GM19397 (cell line): ENCODE results near the gene TUBGCP5.
"Not testable (repeated sequence)": the region's sequence is repeated elsewhere in the genome, so short reads cannot be mapped to it uniquely, and the experiment has no call there.

Source experiments
- ATAC-seq: cut with Tn5 transposase; IDR thresholded peaks from one replicate; pipeline ENCODE4 v1.9.1; 2021; ENCODE audit warnings: mild to moderate bottlenecking, moderate library complexity; ENCODE audit not compliant: unreplicated experiment

Gene TUBGCP5

GRCh38 chr15:23043535-23043934, 4.2 kb upstream of the TUBGCP5 start:
- ATAC-seq: not testable (repeated sequence)

DNA sequence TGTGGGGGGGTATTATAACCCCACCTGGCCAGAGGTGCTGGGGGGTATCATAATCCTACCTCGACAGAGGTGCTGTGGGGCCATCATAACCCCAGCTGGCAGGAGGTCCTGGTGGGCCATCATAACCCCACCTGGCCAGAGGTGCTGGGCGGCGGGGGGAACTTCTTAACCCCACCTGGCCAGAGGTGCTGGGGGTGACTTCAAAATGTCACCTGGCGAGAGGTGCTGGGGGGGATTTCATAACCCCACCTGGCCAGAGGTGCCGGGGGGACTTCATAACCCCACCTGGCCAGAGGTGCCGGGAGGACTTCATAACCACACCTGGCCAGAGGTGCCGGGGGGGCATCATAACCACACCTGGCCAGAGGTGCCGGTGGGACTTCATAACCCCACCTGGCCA, 2.4 kb upstream of the TUBGCP5 start:
- not testable (repeated sequence) for ATAC-seq

- peak; percentile 27 for ATAC-seq
Measured at GRCh38 chr15:23039917-23040281, 530 bp upstream of the TUBGCP5 start.

DNA sequence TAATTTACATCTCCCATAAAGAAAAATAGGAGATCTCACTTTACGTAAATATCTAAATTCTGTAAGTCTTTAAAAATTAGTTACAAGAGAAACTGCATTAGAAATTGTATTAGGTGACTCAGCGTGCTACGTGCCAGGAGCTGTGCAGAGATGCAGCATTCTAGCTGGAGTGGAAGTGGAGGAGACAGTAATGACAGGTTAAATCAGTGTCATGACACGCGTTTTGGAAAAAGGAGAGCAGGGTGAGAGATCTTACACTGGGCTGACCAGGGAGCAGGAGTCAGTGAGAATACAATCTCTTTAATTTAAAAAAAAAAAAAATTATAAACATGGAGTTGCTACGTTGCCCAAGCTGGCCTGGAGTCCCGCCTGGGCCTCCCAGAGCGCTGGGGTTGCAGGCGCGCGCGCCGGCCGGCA, 635 bp downstream of the TUBGCP5 start:
- ATAC-seq: no peak

- ATAC-seq: no peak
Measured at GRCh38 chr15:23035964-23036566, 3.3 kb downstream of the TUBGCP5 start.

GRCh38 chr15:23033979-23034378, 5.4 kb downstream of the TUBGCP5 start:
- ATAC-seq: no peak

DNA sequence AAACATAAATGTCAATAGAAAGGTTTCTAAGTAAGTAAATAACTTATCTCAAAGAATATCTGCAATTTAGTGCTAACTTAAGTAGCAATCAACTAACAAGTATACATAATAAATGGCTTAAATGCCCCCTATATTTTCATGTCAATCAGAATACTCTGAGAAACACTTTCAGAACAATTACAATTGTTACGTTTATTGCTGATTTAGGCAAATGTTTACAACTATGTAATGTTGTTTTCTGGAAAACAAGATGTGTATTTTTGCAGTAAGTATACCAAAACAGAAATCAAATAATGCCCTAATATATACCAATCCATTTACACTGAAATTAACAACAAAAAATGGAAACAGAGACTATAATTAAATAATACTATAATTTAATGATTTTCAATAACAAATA, 13.2 kb downstream of the TUBGCP5 start:
- no peak for ATAC-seq

DNA sequence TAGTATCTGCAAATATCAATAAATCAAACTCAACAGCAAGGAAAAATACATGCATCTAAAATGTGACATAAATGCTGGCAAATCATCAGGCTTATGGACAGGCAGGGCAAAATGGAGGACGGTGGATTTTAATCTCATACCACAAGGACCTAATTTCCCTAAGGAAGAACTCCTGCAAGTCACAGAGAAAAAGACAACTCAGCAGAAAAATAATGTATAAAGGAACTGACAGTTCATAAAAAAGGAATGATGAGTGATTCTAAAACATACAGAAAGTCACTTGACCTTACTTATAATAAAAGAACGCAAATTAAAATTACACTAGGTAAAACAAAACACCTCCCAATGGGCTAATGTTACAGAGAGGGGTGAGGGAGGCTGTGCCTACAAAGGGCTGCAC, 17.2 kb downstream of the TUBGCP5 start:
- no peak for ATAC-seq

DNA sequence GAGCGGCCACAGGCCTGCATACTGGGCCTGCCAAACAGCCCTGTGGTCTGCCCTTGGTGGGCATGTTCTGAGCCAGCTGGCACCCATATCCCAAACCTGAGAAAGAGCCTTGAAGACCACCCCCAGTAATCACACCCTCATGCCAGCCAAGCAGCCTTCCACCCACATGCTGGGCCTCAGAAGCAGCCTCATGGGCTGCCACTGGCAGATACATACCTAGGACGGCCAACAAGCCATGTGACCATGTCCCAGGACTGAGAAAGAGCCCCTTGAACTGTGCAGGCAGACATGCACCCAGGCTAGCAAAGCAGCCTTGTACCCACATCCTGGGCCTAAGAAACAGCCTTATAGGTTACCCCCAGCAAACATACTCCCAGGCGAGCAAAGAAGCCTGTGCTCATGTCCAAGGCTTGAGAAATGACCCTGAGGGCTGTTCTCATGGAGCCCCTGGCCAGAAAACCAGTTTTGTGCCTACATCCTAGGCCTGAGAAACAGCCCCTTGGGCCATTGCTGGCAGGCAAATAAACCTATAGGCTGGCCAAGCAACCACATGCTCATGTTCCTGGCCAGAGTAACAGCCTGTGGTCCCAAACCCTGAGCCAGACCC, 24.9 kb downstream of the TUBGCP5 start:
- no peak for ATAC-seq

DNA sequence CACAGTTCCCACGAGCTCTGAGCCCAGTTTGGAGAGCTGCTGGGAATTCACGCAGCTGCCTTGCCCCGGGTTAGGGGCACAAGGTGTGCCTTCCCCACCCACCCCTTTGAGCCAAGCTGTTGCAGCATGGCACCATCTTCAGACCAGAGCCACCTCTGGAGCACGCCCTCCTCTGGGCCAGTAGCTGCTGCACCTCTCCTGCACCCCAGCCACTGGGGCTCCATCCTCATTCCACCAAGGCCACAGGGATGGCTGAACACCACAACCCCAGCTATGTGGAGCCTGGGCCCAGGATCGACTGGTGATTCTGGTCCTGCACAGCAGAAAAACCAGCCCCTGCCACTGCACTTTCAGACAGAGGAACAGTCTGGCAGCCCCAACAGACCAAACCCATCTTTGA, 25.7 kb downstream of the TUBGCP5 start:
- ATAC-seq: no peak

- ATAC-seq: not testable (repeated sequence)
Measured at GRCh38 chr15:23012616-23013015, 26.8 kb downstream of the TUBGCP5 start.

GRCh38 chr15:23003736-23004135, 35.6 kb downstream of the TUBGCP5 start:
- no peak for ATAC-seq

GRCh38 chr15:23002920-23003319, 36.4 kb downstream of the TUBGCP5 start:
- no peak for ATAC-seq

DNA sequence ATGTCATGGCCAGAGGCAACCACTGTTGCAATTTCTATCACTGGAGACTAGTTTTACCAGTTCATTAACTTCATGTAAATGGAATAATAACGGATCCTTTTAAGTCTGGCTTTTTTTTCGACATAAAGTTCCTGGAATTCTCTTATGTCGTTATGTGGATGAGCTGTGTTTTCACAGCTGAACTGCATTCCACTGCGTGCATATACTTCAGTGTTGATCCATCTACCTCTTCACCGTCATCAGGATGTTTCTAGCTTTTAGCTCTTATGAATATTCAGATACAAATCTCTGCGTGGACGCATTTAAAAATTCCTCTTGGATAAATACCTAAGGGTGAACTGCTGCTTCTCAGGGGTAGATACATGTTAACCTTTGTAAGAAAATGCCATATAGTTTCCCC, 43.6 kb downstream of the TUBGCP5 start:
- no peak for ATAC-seq

GRCh38 chr15:22992024-22992326, 47.4 kb downstream of the TUBGCP5 start:
- no peak for ATAC-seq

GRCh38 chr15:22989576-22990477, 49.5 kb downstream of the TUBGCP5 start:
- no peak for ATAC-seq

DNA sequence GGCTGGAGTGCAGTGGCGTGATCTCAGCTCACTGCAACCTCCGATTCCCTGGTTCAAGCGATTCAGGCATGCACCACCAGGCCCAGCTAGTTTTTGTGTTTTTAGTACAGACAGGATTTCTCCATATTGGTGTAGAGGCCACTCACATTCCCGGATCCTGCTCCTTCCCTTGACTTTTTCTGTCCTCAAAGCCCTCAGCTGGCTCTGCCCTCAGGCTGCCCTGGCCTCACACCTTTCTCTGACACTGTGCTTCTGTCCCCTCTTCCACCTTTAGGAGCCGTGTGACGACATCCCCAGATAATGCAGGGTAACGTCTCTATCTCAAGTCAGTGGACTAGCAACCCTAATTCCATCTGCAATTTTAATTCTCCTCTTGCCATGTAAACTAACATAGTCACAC, 50.6 kb downstream of the TUBGCP5 start:
- no peak for ATAC-seq

- not testable (repeated sequence) for ATAC-seq
Measured at GRCh38 chr15:22981931-22982330, 57.4 kb downstream of the TUBGCP5 start.

DNA sequence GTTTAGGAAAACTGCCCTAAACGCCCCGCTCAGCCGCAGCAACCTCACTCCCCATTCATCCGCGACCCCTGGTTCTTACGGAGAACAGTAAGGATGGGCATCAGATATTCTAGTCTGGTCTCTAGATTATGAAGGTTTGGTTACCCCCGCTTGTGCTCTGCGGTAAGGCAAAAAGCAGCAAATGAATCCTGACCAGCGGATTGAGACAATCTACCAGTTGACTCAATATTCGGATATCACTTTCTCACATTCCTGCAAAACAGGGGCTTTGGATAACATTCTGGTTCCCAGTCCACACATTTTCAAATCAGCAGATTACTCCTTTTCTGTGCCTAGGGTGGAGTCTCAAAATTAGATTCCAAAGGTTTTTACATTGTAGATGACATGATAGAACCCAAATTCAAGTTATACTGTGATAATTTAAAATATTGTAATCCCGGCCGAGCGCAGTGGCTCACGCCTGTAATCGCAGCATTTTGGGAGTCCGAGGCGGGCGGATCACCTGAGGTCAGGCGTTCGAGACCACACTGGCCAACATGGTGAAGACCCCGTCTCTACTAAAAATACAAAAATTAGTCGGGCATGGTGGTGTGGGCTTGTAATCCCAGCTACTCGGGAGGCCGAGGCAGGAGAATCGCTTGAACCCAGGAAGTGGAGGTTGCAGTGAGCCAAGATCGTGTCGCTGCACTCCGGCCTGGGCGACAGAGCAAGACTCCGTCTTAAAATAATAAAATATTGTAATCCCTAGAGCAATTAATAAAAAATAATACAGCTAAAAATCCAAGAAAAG, 58.1 kb downstream of the TUBGCP5 start:
- ATAC-seq: no peak

GRCh38 chr15:22980189-22981050, 58.9 kb downstream of the TUBGCP5 start, which contains the start of gene CYFIP1:
Gene CYFIP1, minus strand, starts transcription at chr15:22980368. Its CDS starts 33,083 bp downstream, at chr15:22947285.
- peak; percentile 66 for ATAC-seq
